RWPE1 (cell line): ENCODE results near the gene NFE2.
A peak's percentile ranks its signal among the peaks of the same experiment; 100 is the strongest.

ENCODE experiments used
- CTCF ChIA-PET: fragments of 350-600 bp; sonication (Branson Sonifier 250); formaldehyde crosslinking; extraction: SDS; loops from one replicate; lab custom pipeline; 2021; lab: Yijun Ruan, JAX
- POLR2A ChIA-PET: fragments of 400-600 bp; formaldehyde crosslinking; extraction: SDS; loops from one replicate; lab custom pipeline; 2020; ENCODE audit warnings: antibody characterized with exemption; ENCODE audit not compliant: low non-redundant PET; lab: Yijun Ruan, JAX
- DNase-seq: peaks from one replicate; pipeline ENCODE4 v3.0.0; 2012; ENCODE audit warnings: low spot score
- H3K27ac ChIP-seq: fragments of 450-650 bp; 2 replicates; pipeline ENCODE4 v1.5.1; 2017
- TF ChIP-seq, protein P1 (sequence below): fragments of 450-650 bp; conservative IDR thresholded peaks from 2 replicates; pipeline ENCODE4 v1.5.1; 2017; ENCODE audit warnings: low read depth, mild to moderate bottlenecking

NFE2 gene

DNA sequence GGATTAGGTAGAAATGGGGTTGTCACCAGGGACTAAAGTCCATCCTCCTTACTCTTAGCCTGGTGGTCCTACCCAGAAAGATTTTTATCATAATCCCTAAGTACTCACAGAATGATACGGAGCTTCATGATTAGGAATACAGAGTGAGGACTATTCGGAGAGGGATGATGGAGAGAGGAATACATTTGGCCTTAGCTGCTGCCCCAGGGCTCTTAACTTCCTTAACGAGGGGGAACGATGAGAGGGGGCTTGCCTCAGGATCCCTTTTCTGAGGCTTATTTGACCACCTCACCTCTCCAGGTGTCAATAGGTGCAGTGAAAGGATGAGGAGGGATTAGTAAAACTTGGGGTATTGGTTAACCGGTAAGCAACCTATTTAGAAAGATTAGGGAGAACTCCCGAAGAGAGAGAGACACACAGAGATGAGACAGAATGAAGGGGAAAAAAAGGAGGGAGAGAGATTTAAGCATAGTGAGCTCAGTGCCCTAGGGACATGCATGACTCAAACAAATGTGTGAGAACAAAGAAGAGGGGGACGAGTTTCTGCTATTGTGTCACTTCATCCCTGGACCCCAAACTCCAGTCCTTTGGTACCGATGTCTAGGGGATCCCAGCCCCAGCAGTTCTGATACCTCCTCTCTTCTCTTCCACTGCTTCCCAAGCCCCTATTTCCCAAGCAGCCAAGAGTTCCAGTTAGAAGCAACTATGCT lies 1.1 kb downstream of the NFE2 start:
- no peak overlapping the region for H3K27ac ChIP-seq
- TF ChIP-seq, protein P1, sequence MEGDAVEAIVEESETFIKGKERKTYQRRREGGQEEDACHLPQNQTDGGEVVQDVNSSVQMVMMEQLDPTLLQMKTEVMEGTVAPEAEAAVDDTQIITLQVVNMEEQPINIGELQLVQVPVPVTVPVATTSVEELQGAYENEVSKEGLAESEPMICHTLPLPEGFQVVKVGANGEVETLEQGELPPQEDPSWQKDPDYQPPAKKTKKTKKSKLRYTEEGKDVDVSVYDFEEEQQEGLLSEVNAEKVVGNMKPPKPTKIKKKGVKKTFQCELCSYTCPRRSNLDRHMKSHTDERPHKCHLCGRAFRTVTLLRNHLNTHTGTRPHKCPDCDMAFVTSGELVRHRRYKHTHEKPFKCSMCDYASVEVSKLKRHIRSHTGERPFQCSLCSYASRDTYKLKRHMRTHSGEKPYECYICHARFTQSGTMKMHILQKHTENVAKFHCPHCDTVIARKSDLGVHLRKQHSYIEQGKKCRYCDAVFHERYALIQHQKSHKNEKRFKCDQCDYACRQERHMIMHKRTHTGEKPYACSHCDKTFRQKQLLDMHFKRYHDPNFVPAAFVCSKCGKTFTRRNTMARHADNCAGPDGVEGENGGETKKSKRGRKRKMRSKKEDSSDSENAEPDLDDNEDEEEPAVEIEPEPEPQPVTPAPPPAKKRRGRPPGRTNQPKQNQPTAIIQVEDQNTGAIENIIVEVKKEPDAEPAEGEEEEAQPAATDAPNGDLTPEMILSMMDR, result no peak
- ChIA-PET CTCF (interaction anchor here (0.6 to 1.2 kb wide), 9 partner anchors 7 to 139 kb away, joined by 3 to 7 read pairs (median 3); no protein-coding TSS in a partner anchor), POLR2A (no interaction called here)
- DNase-seq, result no peak

DNA sequence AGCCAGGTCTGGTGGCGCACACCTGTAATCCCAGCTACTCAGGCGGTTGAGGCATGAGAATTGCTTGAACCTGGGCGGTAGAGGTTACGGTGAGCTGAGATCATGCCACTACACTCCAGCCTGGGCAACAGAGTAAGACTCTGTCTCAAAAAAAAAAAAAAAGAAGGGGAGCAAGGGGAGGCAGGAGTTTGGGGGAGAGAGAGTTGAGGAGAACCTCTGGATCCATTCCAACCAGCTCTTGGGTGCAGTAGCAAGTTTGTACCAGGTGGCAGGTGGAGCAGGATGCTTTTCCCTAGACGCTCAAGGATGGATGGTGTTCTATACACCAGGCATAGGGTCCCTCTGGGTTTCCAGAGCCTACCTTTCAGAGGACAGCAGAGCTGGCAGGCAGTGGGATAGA lies 1.9 kb downstream of the NFE2 start:
- CTCF ChIA-PET, result interaction anchor here (0.7 to 1.2 kb wide), 3 partner anchors 11 to 47 kb away, joined by 3 to 4 read pairs (median 3); no protein-coding TSS in a partner anchor
- TF ChIP-seq, protein P1, result no peak
- POLR2A ChIA-PET, result no interaction called here

DNA sequence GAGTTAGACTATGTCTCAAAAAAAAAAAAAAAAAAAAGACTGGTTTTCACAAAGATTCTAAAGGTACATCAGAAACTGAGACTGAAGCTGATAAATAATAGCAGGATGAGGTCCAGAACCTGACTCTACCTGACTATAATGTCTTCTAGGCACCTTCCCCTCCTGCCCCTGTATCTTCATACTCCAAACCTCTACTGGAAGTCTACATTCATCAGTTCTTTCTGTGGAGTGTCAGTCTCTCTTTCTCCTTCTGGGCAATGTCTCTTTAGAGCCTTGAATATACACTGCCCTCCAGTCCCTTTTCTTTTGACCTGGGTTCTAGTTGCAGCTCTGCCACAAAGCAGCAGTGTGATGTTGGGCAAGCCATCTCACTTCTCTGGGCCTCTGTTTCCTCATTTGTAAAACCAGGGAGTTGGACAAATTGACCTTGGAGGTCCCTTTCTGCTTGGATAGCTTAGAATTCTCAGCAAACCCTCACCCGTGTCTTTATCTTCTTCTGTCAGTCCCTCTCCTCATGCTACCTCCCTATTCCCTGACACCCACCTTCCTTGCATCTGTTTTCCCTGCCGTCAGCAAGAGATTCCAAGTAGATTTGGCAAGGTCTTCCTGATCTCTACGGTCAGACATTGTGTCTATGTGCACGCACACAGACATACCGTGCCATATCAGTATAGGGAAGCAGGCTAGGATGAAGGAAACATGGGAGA lies 4.3 kb downstream of the NFE2 start:
- TF ChIP-seq, protein P1, result no peak
- H3K27ac ChIP-seq, result no peak overlapping the region
- ChIA-PET POLR2A (no interaction called here), CTCF (interaction anchor here (0.6 kb wide), 1 partner anchor 31 kb away, joined by 3 read pairs; no protein-coding TSS in a partner anchor)
- no peak for DNase-seq

More for the DNA sequence above, 1.9 kb downstream of the NFE2 start:
- no peak overlapping the region for H3K27ac ChIP-seq
- no peak for DNase-seq

DNA sequence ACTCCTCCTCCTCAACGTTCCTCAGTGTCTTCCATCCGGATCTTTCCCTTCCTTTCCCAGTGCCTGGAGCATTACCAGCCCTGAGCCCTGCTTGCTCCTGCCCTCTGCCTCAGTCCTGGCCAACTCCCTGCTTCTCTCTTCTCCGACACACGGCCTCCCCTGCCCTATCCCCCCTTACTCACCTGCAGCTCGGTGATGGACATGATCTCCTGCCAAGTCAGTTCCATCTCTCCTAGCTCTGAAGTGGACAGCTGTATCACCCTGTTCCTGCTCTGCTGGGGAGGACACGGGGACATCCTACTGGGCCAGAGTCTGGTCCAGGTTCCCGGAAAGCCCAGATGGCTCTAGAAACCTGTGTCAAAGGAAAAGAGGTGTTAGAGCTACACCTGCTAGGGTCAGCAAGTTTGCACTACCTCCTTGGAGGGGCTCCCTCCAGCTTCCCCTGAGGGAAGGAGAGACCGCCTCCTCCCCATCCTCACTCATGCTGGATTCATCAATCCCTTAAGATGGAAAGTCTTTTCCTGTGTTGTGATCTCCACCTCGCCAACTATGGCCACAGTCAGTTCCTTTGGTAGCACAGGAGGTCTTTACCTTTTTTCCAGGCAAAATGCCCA lies 5.8 kb downstream of the NFE2 start:
- CTCF ChIA-PET, result interaction anchor here (0.7 kb wide), 2 partner anchors 11 to 42 kb away, joined by 4 to 7 read pairs; no protein-coding TSS in a partner anchor

DNA sequence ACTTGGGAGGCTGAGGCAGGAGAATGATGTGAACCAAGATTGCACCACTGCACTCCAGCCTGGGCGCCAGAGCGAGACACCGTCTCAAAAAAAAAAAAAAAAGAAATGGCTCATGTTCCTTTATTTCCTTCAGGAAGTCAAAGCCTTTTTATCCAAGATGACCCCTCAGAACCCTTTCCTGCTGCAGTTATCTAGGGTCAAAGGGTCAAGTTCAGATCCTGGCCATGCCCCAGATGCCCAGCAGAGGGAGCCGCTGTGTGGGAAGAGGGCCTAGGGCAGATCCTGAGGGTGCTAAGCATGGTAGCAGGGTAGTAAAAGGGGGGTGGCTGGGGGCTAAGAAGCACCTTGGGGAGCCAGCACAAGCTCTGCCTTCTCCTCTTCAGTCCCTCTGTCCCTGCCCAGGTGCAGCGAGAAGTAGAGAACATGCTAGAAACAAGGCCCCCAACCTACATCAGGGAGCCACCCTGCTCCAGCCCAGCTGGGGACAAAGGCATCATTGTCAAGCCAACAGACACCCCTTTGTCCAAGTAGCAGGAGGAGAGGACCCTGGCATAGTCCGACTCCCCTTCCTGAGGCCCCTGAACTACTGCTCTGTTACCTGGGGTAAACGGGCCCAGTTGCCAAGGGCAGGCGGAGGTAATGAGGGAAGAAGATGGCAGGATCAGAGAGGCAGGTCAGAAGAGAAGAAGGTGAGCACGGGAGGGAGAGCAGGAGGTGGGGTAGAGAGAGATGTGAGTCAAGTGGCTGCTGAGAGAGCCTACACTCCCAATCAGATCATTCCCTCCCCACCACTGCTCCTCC lies 6.5 kb downstream of the NFE2 start:
- TF ChIP-seq, protein P1, result peak; percentile 64
- ChIA-PET CTCF (interaction anchor here (0.7 to 1.0 kb wide), 6 partner anchors 12 to 313 kb away, joined by 3 to 7 read pairs (median 4); partner anchors contain the start of gene COPZ1), POLR2A (no interaction called here)
- H3K27ac ChIP-seq, result no peak overlapping the region
- DNase-seq, result peak; percentile 60

More for the DNA sequence above, 5.8 kb downstream of the NFE2 start:
- TF ChIP-seq, protein P1, result no peak
- POLR2A ChIA-PET, result no interaction called here
- no peak overlapping the region for H3K27ac ChIP-seq
- DNase-seq, result no peak
